Hepatocyte (in vitro differentiated cells): Measurements from ENCODE around the gene MYH6. TPM values are rescaled to one million over a fixed set of nuclear protein-coding genes. Genes with fewer than 3 reads are reported as not detected.

ENCODE experiments used
- DNase-seq: peaks from one replicate; pipeline ENCODE4 v3.0.0-alpha.2; 2016; ENCODE audit warnings: low spot score
- H2AFZ ChIP-seq: fragments of 200-600 bp; sonication (generic); 2 replicates; pipeline ENCODE4 v1.6.0; 2016; ENCODE audit warnings: antibody characterized with exemption, mild to moderate bottlenecking
- H3K27ac ChIP-seq: fragments of 200-600 bp; sonication (generic); 2 replicates; pipeline ENCODE4 v1.5.1; 2016; ENCODE audit warnings: mild to moderate bottlenecking
- H3K27me3 ChIP-seq: fragments of 200-600 bp; sonication (generic); 2 replicates; pipeline ENCODE4 v1.6.1; 2016
- H3K36me3 ChIP-seq: fragments of 200-600 bp; sonication (generic); replicated peaks from 2 replicates; pipeline ENCODE4 v1.5.1; 2016; ENCODE audit warnings: low read depth; ENCODE audit not compliant: insufficient read depth
- H3K4me1 ChIP-seq: fragments of 200-600 bp; sonication (generic); 2 replicates; pipeline ENCODE4 v1.5.1; 2016; ENCODE audit warnings: mild to moderate bottlenecking, moderate library complexity; ENCODE audit not compliant: insufficient read depth
- H3K4me2 ChIP-seq: fragments of 200-600 bp; sonication (generic); 2 replicates; pipeline ENCODE4 v1.6.0; 2016
- H3K4me3 ChIP-seq: fragments of 200-600 bp; sonication (generic); 2 replicates; pipeline ENCODE4 v1.5.1; 2016; ENCODE audit warnings: mild to moderate bottlenecking
- H3K79me2 ChIP-seq: fragments of 200-600 bp; sonication (generic); 2 replicates; pipeline ENCODE4 v1.6.0; 2017; ENCODE audit warnings: mild to moderate bottlenecking
- H3K9me2 ChIP-seq: fragments of 200-600 bp; sonication (generic); replicated peaks from 2 replicates; pipeline ENCODE4 v1.6.0; 2017; ENCODE audit warnings: mild to moderate bottlenecking; ENCODE audit not compliant: insufficient read depth
- H3K9me3 ChIP-seq: fragments of 200-600 bp; sonication (generic); 2 replicates; pipeline ENCODE4 v1.5.1; 2016; ENCODE audit warnings: low read depth, mild to moderate bottlenecking
- H4K20me1 ChIP-seq: fragments of 200-600 bp; sonication (generic); 2 replicates; pipeline ENCODE4 v1.6.0; 2016; ENCODE audit warnings: mild to moderate bottlenecking; ENCODE audit not compliant: insufficient read depth, poor library complexity, severe bottlenecking
- EZH2 ChIP-seq: fragments of 200-600 bp; sonication (generic); IDR thresholded peaks from 2 replicates; pipeline ENCODE4 v1.6.1; 2016; ENCODE audit warnings: antibody characterized with exemption, mild to moderate bottlenecking, borderline replicate concordance
- EZH2phosphoT487 ChIP-seq: fragments of 200-600 bp; sonication (generic); IDR thresholded peaks from one replicate; pipeline ENCODE4 v1.6.1; 2018; ENCODE audit warnings: antibody characterized with exemption, mild to moderate bottlenecking, low read depth, moderate library complexity; ENCODE audit not compliant: unreplicated experiment, severe bottlenecking
- WGBS: methylation state at CpG from one replicate; pipeline ENCODE4 v1.1.6; 2016; ENCODE audit warnings: low lambda C conversion rate; ENCODE audit errors: missing lambda C conversion rate; 5-methylcytosine and 5-hydroxymethylcytosine counted together
- polyA plus RNA-seq: library from polyadenylated mRNA; unstranded; fragments of >200 nt; fragmentation: Nextera tagmentation; extraction: Ambion mirVana; gene quantifications from 2 replicates; pipeline ENCODE4 v1.2.1, GENCODE V29; 2016
- total RNA-seq: library from RNA; depleted of rRNA; stranded (reverse); fragments of >200 nt; gene quantifications from 2 replicates; pipeline ENCODE4 v1.2.3, GENCODE V29; 2014
- TF ChIP-seq, protein P1 (sequence below): fragments of 200-600 bp; sonication (generic); IDR thresholded peaks from 2 replicates; pipeline ENCODE4 v1.5.1; 2016; ENCODE audit warnings: antibody characterized with exemption, mild to moderate bottlenecking; ENCODE audit not compliant: poor library complexity

Gene MYH6
- total and polyA plus RNA-seq, 2 experiments from 2014 or later = 0.97 TPM; not detected in 1

DNA sequence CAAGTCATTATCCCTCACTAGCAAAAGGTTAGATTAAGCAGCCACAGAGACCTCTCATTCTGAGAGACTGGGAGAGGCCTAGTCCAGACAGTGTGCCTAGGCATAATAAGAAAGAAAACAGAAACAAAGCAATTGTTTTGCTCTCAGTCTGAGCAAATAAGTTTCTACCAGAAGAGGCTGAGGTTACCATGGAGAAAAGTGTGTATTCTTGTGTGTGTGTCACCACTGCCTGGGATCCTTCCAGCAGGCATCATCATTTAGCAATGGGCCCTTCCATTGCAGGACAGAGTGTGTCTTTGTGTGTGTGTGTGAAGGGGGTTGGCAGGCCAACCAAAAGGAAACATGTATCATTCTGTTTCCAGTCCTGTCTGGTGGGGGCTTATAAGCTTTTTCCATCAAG is 46.8 kb downstream of the MYH6 start:
- Histone ChIP-seq H2AFZ (no peak overlapping the region), H3K27me3 (no peaks in the 10 kb centered on the region), H3K4me2 (no peak overlapping the region), H3K79me2 (peaks cover 45% of the 10 kb centered on the region), H3K9me2 (no peaks in the 10 kb centered on the region), H3K9me3 (no peaks in the 10 kb centered on the region), H4K20me1 (peaks cover 14% of the 10 kb centered on the region), H3K4me1 (peaks cover 7% of the 10 kb centered on the region), H3K27ac (no peak overlapping the region), H3K36me3 (no peaks in the 10 kb centered on the region), H3K4me3 (no peak overlapping the region)
- no peak for DNase-seq
- TF ChIP-seq EZH2phosphoT487 (no peak), EZH2 (no peak)
- TF ChIP-seq, protein P1, sequence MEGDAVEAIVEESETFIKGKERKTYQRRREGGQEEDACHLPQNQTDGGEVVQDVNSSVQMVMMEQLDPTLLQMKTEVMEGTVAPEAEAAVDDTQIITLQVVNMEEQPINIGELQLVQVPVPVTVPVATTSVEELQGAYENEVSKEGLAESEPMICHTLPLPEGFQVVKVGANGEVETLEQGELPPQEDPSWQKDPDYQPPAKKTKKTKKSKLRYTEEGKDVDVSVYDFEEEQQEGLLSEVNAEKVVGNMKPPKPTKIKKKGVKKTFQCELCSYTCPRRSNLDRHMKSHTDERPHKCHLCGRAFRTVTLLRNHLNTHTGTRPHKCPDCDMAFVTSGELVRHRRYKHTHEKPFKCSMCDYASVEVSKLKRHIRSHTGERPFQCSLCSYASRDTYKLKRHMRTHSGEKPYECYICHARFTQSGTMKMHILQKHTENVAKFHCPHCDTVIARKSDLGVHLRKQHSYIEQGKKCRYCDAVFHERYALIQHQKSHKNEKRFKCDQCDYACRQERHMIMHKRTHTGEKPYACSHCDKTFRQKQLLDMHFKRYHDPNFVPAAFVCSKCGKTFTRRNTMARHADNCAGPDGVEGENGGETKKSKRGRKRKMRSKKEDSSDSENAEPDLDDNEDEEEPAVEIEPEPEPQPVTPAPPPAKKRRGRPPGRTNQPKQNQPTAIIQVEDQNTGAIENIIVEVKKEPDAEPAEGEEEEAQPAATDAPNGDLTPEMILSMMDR = no peak

DNA sequence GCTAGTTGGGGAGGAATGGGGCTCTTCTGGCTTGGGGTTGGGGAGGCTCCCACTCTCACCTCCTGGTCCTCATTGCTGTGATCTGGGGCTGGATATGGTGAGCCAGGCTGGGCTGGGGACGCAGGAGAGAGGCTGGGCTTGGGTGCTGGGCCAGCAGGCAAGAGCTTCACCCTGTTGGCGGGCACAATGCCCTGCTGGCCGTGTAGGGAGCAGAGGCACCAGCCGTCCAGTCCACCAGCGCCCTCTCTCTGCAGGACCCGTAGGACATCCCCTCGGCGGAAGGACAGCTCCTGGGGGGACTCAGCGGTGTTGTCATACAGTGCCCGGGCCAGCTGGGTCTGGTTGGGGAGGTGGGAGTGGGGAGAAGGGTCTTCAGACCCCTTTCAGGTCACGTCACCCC is 47.6 kb downstream of the MYH6 start:
- WGBS = 84% methylated on average over 11 of the region's 11 CpGs
- H3K36me3 ChIP-seq = no peaks in the 10 kb centered on the region
- H3K27ac ChIP-seq = no peak overlapping the region
- H3K4me1 ChIP-seq = peaks cover 7% of the 10 kb centered on the region
- H3K4me3 ChIP-seq = no peak overlapping the region
- peaks cover 14% of the 10 kb centered on the region for H4K20me1 ChIP-seq
- no peaks in the 10 kb centered on the region for H3K9me3 ChIP-seq
- H3K27me3 ChIP-seq = no peaks in the 10 kb centered on the region
- no peak overlapping the region for H3K4me2 ChIP-seq
- DNase-seq = no peak
- peaks cover 41% of the 10 kb centered on the region for H3K79me2 ChIP-seq
- H3K9me2 ChIP-seq = no peaks in the 10 kb centered on the region
- no peak for TF ChIP-seq EZH2phosphoT487
- no peak overlapping the region for H2AFZ ChIP-seq

DNA sequence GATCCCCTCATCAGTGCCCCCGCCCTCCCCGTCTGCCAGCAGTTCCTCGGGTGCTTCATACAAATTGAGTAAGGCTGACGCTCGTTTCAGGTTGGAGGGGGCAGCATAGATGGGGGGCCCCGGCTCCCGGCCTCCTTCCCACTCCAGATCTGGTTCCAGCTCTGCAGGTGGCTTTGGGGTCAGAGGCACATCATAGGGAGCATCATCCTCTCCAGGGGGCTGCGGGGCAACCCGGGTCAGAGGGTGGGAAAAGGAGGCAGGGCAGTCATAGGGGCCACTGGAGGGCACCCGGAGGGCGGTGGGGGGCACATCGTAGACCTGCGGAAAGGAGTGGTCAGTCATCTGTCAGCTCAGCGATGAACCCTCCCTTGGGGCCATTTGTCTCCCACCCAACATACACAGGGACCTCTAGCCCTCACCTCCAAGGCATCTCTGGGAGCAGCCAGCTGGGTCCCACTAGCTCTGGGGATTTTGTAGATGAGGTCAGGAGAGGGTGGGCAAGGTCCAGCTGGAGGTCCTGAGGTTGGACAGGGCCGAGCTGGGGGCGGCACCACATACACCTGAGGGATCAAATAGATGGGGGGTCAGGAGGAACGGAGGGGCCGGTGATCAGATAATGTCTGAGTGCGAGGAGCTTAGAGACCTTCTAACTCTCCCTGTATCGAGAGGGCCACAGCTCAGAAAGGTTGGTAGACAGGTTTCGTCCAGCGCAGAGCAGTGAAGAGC is 48.2 kb downstream of the MYH6 start:
- 91% methylated on average over 19 of the region's 22 CpGs for WGBS
- peaks cover 38% of the 10 kb centered on the region for H3K79me2 ChIP-seq

DNA sequence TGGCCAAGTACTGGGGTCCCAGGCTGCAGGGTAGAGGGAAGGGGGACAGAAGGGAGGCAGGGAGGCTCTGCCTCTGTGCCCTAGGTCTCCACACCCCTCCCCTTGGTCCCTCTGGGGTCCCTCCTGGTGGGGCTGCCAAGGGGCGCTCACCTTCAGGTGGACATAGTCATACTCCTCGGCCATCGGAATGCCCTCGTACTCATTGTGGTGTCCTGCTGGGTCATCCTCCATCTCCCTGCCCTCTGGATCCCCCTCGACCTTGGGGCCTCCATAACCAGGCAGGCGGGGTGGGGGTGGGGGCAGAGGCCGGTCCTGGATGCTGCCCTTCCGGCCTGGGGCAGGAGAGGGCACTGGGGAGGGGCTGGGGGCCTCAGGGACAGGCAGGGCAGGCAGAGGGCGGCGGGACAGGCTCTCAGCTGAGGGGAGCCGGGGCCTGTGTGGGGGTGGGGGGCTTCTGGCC is 48.9 kb downstream of the MYH6 start:
- no peak for TF ChIP-seq EZH2
- no peak for TF ChIP-seq EZH2phosphoT487
- TF ChIP-seq, protein P1 = no peak
- no peak for DNase-seq
- H4K20me1 ChIP-seq = peaks cover 14% of the 10 kb centered on the region

More for the DNA sequence above, 48.2 kb downstream of the MYH6 start:
- Histone ChIP-seq H3K36me3 (no peaks in the 10 kb centered on the region), H2AFZ (no peak overlapping the region), H3K4me3 (no peak overlapping the region), H3K27ac (no peak overlapping the region), H3K27me3 (no peaks in the 10 kb centered on the region), H3K9me3 (no peaks in the 10 kb centered on the region), H4K20me1 (peaks cover 14% of the 10 kb centered on the region), H3K4me2 (no peak overlapping the region), H3K9me2 (no peaks in the 10 kb centered on the region), H3K4me1 (peaks cover 7% of the 10 kb centered on the region)
- TF ChIP-seq, protein P1 = no peak
- TF ChIP-seq EZH2phosphoT487 = no peak
- no peak for TF ChIP-seq EZH2
- DNase-seq = no peak

More for the DNA sequence above, 48.9 kb downstream of the MYH6 start:
- Histone ChIP-seq H2AFZ (no peak overlapping the region), H3K4me2 (no peak overlapping the region), H3K27me3 (no peaks in the 10 kb centered on the region), H3K79me2 (peaks cover 31% of the 10 kb centered on the region), H3K4me1 (peaks cover 6% of the 10 kb centered on the region), H3K27ac (no peak overlapping the region), H3K4me3 (no peak overlapping the region), H3K36me3 (no peaks in the 10 kb centered on the region), H3K9me2 (no peaks in the 10 kb centered on the region), H3K9me3 (no peaks in the 10 kb centered on the region)
- 87% methylated on average over 7 of the region's 11 CpGs for WGBS
